Measurements from ENCODE around the gene MACROD2.

DNA sequence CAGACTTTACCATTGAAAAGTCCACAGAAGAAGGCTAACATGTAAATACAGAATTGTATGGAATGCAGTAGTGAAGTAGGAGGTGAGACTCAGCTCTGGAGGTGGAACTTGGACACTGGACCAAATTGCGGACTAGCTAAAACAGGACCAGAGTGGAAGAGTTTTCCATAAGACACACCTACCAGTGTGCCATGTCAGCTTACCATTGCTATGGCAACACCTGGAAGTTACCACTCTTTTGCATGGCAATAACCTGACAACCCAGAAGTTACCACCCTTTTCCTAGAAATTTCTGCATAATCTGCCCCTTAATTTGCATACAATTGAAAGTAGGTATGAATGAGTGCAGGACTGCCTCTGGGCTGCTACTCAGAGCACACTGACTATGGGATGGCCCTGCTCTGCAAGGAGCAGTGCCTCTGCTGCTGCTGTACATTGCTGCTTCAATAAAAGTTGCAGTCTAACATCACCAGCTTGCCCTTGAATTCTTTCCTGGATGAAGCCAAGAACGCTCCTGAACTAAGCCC, 911.7 kb downstream of the MACROD2 start:
- TF ChIP-seq, protein P1, sequence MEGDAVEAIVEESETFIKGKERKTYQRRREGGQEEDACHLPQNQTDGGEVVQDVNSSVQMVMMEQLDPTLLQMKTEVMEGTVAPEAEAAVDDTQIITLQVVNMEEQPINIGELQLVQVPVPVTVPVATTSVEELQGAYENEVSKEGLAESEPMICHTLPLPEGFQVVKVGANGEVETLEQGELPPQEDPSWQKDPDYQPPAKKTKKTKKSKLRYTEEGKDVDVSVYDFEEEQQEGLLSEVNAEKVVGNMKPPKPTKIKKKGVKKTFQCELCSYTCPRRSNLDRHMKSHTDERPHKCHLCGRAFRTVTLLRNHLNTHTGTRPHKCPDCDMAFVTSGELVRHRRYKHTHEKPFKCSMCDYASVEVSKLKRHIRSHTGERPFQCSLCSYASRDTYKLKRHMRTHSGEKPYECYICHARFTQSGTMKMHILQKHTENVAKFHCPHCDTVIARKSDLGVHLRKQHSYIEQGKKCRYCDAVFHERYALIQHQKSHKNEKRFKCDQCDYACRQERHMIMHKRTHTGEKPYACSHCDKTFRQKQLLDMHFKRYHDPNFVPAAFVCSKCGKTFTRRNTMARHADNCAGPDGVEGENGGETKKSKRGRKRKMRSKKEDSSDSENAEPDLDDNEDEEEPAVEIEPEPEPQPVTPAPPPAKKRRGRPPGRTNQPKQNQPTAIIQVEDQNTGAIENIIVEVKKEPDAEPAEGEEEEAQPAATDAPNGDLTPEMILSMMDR (IDR thresholded peaks at IDR 0.05), result no peak
- TF ChIP-seq ZFX (IDR thresholded peaks at IDR 0.05; ENCODE audit: borderline replicate concordance), result no peak
